GM13977 (cell line): ENCODE results near the gene MME.

Experiments used
- DNase-seq: peaks from one replicate; pipeline ENCODE4 v3.0.0; 2012; ENCODE audit warnings: low spot score
- CTCF ChIP-seq: IDR thresholded peaks from 2 replicates; pipeline ENCODE4 v1.5.1; 2012; ENCODE audit warnings: mild to moderate bottlenecking, control low read depth; ENCODE audit not compliant: insufficient read depth; ENCODE audit errors: extremely low read depth, missing control alignments
- in situ Hi-C: fragments of 300-500 bp; cut with MboI; formaldehyde crosslinking; loops from one replicate; pipeline ENCODE4 v1.12.0; 2022; ENCODE audit warnings: low sequenced_read_pairs, low pct_unique_long_range_greater_than_20kb, mixed read lengths, inconsistent platforms; ENCODE audit not compliant: unreplicated experiment

MME gene

GRCh38 chr3:155078711-155079467 lies 1.2 kb upstream of the MME start:
- in situ Hi-C loops = no loop called here
- TF ChIP-seq CTCF = no peak
- no peak for DNase-seq

GRCh38 chr3:155079468-155079745 lies 712 bp upstream of the MME start:
- in situ Hi-C loops = no loop called here
- no peak for TF ChIP-seq CTCF
- DNase-seq = no peak

- TF ChIP-seq CTCF = no peak
- in situ Hi-C loops = no loop called here
- no peak for DNase-seq
These were observed 573 bp downstream of the MME start for GRCh38 chr3:155080692-155081091.

GRCh38 chr3:155083313-155083905 lies 3.3 kb downstream of the MME start:
- in situ Hi-C loops = no loop called here

GRCh38 chr3:155084567-155084966 lies 4.4 kb downstream of the MME start:
- no peak for TF ChIP-seq CTCF
- DNase-seq = no peak
- in situ Hi-C loops = no loop called here

More at GRCh38 chr3:155083313-155083905, 3.3 kb downstream of the MME start:
- TF ChIP-seq CTCF = no peak
- no peak for DNase-seq

GRCh38 chr3:155086051-155086450 lies 5.9 kb downstream of the MME start:
- no peak for TF ChIP-seq CTCF
- in situ Hi-C loops = no loop called here
- DNase-seq = no peak
